Activated gamma-delta T cell treated with anti-CD3 and anti-CD28 coated beads, Interleukin-2, amount 50 U/mL, for 16 hours (primary cell): ENCODE measurements around the gene CPSF4L.
"Not testable (repeated sequence)": the region's sequence is repeated elsewhere in the genome, so short reads cannot be mapped to it uniquely, and the experiment has no call there.

ENCODE experiments used
- DNase-seq: peaks from one replicate; pipeline ENCODE4 v3.0.0-alpha.2; 2020; ENCODE audit warnings: low read depth

Gene CPSF4L, protein sequence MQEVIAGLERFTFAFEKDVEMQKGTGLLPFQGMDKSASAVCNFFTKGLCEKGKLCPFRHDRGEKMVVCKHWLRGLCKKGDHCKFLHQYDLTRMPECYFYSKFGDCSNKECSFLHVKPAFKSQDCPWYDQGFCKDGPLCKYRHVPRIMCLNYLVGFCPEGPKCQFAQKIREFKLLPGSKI

DNA sequence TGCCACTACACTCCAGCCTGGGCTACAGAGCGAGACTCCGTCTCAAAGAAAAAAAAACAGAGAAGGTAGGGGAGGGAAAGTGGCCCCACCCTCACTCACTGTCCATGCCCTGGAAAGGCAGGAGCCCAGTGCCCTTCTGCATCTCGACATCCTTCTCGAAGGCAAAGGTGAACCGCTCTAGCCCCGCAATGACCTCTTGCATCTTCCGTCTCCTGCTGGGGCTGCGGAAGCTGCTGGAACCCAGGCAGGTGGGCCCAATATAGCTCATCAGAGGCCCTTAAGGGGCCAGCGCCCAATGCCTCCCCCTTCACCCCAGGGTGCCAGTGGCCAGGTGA lies at the start of gene CPSF4L:
Gene CPSF4L (minus strand): TSS at position 264 of the 335 bp plus-strand sequence. CDS start 62 bp downstream, at position 202.
- DNase-seq: no peak

DNA sequence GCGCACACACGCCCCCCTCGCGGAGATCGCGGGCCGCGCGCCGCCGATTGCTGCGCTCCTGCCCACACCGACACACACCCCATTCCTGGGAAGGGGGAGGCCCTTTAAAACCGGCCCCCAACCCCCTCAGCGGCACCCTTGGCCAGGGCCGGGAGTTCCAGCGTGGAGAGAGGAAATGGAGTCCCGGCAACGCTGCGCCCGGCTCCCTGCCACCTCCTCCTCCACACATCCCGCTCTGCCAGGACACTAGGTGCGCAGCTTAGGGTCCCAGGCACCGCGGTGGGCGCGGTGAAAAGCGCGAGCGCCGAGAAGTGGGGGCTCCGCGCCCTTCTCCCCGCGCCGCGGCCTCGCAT lies 49.7 kb upstream of the CPSF4L start:
- DNase-seq: no peak

DNA sequence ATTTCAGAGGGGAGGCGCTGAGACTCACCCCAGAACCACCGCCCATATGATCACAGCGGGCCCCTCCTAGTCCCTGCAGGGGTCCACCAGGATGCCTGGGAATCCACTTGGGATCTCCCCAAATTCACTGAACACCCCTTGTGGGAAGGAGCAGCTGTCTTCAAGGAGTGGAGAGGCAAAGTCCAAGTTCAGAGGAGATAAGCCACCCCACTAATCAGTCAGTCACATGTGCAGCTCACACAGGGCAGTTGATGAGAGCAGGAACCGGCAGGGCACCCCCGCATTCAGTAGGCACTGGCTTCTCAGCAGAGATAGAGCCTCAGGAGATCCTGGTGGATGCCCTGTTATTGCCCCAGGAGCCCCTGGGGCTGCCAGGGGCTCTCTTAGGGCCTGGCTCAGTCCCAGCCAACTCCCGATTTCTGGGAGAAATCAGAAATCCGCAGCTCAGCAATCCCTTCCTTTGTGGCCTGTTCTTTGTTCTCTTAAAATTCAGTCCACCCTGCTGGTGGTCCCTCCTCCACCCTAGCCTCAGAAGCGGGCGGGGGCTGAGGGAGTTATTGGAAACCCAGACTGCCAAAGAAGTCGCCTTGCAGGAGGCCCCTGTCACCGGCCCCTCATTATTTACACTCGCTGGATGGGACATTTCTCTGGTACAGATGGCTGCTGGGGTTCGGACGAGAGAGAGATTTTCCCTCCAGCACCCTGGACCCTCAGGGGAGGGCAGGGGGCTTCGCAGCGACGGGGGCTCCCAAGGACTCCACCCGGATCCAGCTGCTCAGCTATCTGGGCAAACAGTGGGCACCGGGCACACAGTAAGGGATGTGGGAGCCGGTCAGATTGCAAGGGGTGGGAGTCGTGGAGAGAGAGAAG lies 48.3 kb upstream of the CPSF4L start:
- no peak for DNase-seq

DNA sequence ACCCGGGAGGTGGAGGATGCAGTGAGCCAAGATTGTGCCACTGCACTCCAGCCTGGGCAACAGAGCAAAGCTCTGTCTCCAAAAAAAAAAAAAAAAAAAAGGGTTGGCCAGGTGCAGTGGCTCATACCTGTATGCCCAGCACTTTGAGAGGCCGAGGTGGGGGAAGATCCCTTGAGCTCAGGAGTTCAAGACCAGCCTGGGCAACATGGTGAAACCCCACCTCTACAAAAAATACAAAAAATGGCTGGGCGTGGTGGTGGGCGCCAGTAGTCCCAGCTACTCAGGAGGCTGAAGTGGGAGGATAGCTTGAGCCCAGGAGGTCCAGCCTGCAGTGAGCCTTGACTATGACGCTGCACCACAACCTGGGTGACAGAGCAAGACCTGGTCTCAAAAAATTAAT lies 47.3 kb upstream of the CPSF4L start:
- not testable (repeated sequence) for DNase-seq

DNA sequence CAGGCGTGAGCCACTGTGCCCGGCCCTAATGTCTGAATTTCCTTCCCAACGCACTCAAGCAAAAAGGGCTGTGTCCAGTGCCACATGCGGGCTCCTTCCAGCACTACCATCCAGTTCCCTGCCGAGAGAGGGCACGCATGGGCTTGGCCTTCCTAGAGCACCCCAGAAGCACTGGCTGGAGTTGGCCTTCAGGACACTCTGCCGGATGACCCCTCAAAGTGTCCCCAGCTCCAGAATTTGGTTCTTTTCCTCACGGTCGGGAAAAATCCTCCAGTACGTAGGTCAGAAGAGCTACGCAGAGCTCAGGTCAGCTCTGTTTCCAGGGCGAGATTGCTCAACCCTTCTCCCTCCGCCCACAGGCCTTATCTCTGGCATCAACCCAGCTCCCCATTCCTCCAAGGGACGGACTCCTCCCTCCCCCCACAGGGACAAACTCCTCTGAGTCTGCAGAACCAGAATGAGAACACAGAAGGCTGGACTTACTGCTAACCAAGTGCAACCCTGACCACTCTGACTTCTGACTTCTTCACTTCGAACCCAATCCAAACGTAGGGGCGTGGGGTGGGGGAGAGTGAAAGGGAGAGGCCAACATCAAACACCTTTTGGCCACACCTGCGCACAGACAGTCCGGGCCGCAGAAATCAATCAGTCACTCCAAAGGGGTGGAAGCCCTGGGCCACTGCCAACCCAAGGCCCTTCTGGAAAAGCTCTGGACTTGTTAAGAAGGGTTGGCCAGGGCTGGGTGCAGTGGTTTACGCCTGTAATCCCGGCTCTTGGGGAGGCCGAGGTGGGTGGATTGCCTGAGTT lies 46.5 kb upstream of the CPSF4L start:
- DNase-seq: no peak

DNA sequence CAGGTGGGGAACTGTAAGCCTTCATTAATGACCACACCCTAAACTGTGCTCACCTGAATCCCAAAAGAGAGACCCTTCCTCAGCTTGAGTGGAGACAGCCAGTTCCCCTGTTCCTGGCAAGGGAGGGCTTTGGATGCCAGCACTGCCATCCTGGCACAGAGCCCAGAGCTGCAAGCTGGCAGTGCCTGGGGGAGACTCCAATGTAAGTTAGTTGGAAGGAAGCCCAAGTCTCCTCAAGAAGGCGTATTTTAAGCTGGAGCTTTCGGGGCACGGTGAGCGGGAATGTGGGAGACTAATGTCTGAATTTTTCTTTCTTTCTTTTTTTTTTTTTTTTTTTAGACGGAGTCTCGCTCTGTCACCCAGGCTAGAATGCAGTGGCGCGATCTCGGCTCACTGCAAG lies 45.5 kb upstream of the CPSF4L start:
- no peak for DNase-seq

DNA sequence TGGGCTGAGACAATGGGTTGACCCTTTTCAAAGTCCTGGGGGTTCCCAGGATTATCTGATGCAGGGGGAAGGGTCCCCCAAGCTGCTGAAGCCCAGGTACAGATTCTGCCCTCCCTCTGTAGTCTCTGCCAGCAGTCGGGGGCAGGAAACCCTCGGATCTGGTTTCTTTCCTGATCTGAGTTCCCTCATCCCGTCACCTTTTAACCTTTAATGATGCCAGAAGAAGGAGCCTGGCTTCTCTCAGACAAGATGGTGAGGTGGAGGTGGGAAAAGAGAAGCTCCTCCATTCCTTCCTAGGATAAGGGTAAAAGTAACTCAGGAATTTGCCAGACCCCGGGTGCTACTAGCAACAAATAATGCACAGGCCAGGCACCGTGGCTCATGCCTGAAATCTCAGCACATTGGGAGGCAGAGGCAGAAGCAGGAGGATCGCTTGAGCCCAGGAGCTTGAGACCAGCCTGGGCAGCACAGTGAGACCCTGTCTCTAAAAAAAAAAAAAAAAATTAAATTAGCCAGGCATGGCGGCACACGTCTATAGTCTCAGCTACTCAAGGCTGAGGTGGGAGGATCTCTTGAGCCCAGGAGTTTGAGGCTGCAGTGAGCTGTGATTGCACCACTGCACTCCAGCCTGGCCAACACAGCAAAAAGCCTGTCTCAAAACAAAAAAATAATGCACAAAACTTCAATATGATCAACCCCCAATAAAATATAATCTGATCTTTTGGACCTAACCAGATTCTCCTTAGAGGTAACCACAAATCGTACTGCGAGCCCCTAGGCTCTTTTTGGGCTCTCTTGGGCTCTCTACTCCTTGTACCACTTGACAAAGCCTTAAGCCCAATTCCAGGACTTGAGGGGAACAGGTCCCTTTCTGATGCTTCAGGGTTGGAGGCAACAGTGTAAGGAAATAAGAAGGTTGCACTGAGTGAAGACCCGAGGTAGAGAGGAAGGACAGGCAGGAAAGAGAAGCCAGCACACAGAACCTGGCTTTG lies 44.5 kb upstream of the CPSF4L start:
- no peak for DNase-seq

DNA sequence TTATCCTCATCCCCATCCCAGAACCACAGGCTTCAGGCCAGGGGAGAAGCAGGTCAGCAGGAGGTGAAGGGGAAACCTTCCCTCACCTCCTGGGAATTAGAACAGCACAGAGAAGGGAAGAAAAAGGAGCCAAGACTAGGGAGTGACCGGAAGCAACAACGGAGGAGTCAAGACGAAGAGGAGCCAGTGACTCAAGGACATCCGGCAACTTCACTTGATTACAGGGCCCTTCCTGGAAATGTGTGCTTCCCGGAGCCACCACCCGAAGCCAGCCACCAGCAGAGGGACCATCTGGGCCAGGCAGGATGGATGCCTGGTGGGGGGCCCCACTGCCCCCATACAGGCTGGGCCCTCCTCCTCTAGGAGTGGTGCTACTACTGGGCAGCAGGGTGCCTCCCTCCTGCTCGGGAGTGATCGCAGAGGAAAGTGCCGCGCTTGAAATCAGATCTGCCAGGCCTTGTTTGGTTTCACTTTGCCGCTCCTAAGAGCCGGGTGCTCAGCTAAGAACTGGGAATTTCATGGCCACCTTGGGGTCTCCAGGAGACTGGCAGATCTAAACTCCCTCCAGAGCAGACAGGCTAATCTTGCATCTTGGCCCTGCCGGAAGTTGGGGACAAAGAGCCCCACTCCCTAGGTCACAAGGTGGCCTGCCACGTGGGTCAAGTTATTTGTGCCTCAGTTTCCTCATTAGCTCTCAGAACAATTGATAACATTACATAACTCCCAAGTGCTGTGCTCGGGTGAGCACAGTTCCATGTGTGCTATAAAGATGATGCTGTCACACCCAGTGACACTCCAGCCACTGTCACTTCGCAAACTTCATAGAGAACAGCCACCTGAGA lies 43.5 kb upstream of the CPSF4L start:
- DNase-seq: no peak

DNA sequence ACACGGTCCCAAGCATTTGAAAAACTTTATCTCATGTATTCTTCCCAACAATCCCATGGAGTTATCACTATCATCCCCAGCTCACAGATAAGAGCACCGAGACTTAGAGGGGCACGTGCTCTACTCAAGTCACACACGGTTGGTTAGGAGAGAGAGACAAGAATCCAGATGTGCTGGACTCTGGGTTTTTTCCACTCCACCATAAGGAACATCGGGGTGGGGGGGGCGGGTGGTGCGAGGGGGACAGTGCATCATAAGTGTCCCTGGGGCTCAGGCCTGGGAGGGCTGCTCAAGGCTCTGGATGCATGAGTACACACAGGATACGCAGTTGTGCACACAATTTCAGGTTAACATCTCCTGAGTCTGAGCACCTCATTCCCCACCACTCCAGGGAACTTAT lies 42.8 kb upstream of the CPSF4L start:
- no peak for DNase-seq

DNA sequence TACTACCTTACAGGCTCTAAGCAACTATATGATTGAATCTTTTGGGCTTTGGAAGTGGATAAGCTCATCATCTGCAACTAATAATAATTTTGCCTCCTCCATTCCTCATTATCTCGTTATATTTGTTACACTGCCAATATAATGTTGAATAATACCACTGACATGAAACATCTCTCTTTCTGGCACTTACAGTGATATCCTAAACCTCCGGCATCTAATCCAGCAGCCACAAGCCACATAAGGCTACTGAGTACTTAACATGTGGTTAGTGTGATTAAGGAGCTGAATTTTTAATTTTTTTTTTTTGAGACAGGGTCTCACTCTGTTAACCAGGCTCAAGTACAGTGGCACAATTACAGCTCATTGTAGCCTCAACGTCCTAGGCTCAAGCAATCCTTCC lies 40.5 kb upstream of the CPSF4L start:
- no peak for DNase-seq

DNA sequence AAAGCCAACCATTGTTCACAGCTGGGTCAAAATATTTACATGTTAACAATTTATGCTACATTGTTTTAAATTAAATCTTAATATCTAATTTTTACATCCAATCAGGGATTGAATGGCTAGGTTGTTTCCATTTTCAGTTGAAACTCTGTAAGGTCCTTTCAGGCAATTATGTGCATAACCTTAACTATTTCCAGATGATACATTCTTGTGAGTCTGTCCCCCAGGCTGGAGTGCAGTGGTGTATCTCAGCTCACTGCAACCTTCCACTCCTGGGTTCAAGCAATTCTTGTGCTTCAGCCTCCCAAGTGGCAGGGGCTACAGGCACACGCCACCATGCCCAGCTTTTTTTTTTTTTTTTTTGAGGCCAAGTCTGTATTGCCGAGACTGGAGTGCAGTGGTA lies 39.7 kb upstream of the CPSF4L start:
- DNase-seq: no peak

DNA sequence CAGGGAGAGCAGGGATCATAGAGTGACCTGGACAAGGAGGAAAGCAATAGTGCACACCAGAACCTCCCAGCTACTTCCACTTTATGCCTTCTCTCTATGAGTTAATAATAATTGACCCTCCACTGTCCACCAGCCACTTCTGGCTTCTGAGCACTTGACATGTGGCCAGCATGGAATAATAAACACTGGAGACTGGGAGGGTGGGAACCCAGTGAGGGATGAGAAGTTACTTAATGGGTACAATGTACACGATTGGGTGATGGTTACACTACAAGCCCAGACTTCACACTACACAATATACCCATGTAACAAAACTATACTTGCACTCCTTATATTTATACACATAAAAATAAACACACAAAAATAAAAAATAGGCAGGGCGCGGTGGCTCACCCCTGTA lies 38.7 kb upstream of the CPSF4L start:
- no peak for DNase-seq

DNA sequence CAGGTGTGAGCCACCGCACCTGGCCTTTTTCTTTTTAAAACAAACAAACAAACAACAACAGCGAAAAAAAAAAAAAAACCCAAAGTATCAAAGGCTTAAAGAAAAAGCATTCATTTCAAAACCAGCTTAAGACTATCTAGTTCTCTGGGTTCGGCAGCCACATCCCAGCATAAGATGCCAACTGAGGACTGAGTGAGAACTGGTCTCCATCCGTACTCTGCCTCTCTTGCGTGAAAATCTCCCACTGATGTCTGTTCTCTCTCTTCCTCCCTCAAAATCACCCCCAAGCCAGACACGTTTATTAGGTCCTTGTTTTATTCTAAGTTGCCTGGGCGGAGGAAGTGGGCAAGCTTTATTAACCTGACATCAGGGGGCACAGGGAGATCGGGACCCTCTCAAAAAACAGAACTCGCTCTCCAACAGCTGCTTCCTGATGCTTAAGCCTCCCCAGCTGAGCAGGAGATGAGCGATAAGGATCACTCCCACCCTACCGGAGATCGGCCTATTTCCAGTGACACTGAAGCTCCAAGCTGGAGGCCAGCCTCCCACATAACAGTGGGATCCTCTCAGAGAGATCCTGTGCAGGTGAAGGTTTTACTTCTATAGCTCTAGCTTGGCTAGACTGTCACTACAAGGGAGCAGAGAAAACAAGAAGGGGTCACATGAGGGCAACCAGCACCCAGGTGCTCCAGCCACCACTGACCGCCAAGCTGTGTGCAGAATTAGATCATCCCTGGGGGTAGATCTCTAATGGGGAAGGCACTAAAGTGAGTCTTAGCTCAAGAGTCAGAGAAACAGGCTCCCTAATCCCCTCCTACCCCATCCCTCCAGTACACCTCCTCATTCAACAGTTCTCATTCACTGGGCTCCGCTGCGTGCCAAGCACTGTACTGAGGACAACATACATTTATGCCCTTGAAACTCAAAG lies 36.5 kb upstream of the CPSF4L start:
- no peak for DNase-seq

DNA sequence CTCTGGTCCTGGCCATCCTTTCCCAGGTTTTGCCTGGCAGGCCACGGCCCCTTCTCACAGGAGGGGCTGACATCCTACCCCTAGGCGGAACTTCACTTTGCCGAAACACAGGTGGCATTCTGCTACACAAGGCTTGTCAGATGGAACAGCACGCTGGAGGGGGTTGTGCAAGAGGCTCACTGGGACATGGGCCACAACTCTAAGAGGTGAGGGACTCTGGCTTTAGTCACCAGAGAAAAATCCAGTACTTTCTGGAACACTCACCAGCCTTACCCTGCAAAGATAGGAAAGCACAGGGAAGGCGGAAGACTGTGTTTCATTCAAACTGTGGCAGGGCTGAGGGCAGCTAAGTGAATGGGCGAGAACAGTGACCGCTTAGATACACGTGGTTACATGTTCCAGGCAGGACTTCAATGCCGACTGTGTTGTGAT lies 31.8 kb upstream of the CPSF4L start:
- no peak for DNase-seq

DNA sequence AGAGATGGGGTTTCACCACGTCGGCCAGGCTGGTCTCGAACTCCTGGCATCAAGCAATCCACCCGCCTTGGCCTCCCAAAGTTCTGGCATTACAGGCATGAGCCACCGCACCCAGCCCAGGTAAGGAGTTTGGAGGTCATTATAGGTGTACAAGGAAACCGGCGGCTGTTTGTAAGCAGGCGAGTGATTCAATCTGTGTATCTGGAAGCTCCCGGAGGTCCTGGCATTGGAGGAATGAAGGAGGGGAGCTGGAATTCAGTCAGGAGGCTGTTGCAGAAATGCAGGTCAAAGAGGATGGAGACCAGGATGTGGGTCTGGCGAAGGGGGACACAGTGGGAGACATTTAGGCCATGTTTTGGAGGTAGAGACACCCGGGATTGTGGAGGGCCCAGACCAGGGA lies 31.4 kb upstream of the CPSF4L start:
- no peak for DNase-seq

DNA sequence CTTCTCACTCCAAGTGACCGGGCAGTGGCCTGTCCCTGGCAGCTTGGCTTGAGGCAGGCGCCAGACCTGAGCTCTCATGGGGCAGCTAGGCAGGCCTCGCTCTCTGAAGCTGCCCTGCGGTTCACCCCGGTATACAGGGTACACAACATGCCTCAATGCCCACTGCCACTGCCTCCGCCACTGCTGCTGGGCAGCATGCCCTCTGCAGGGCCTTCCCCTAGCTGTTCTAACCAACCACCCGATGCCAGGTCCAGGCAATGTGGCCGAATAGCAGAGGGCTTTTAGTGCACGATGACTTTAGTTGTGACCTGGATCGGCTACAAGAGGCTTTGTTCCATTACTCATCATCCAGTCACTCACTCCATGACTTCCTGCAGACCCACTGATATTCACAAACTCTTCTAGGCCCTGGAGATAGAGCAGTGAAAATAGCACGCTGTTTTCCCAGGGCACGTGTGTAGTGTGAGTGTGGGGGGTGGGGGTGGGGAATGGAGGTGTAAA lies 30.4 kb upstream of the CPSF4L start:
- no peak for DNase-seq

DNA sequence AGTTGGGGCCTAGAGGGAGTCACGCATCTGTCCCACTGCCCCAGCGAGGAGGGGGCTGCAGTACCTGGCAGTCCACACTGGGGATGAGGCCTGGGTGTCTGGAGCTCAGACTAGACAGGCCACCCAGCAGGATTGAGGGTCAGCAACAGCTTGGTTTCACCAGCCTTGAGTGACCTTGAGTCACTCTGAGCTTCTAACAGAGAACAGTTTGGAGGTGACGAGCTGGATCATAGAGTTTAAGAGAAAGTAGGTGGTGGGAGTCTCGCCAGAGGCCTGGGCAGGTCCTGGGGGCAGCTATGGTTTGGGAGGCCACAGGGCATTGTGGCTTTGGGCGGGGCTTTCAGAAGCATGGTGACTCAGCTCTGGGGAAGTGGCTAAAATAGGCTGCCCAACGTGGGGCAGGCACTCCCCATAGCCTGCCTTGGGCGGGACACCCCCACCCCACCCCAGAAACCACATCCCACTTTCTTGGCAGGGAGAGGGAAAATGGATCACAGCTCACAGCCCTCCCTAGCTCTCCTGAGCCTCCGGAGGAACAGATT lies 29.7 kb upstream of the CPSF4L start:
- no peak for DNase-seq

DNA sequence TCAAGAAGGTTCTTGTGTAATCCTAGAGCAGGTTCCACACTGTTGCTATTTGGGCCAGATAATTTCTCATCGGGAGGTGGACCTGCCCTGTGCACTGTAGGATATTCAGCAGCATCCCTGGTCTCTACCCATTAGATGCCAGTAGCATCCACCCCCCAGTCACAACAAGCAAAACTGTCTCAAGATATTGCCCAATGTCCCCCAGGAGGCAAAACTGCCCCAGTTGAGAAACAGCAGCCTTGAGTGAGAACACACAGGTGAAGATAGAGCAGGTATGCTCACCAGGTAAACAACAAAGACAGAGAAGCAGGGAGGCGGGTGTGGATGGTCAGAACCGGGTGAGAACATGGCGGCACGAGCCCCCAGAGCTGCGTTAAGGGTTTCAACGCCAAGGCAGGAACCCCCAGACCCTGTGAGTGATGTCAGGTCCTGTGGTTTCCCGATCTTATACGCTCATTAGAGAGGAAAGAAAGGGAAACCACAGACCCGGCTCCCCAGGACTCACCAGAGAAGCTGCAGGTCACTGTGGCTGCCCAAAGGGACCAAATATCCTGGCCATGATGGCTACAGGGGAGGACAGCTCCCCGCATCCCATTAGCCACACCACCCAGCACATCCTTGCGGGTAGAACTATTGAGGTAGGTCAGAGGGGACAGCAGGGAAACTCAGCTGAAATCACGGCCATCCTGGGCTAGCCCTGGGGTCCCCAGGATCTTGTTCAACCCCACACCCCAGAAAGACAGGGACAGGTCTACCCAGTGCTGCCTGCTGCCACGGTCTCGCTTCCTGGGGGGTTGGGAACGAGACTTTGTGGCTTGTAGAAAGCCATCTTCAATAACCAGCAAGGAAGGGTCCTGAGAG lies 28.9 kb upstream of the CPSF4L start:
- DNase-seq: no peak
